K562 (cell line): ENCODE measurements around the gene SPAG9. TPM values are rescaled to one million over a fixed set of nuclear protein-coding genes. Genes with fewer than 3 reads are reported as not detected.

Source experiments
- ATAC-seq: fragments of 200-7000 bp; cut with Tn5 transposase; 3 replicates; pipeline ENCODE4 v1.9.1; 2020; ENCODE audit warnings: moderate library complexity
- BruUV-seq: library from RNA; stranded (reverse); fragments of 400-500 nt; replicated peaks from 2 replicates; lab custom pipeline; 2021; lab: Mats Ljungman, UMichigan
- CTCF ChIA-PET: fragments of 300-600 bp; formaldehyde crosslinking; extraction: SDS; loops from one replicate; lab custom pipeline; 2021; ENCODE audit warnings: low intra/inter-chr PET ratio; lab: Yijun Ruan, JAX
- POLR2A ChIA-PET: fragments of 300-600, 350-650 bp; sonication (Branson Sonifier 250); formaldehyde crosslinking; extraction: SDS; loops from one replicate; lab custom pipeline; 2021; ENCODE audit warnings: antibody characterized with exemption, inconsistent platforms; lab: Yijun Ruan, JAX
- DNase-seq, 4 experiments: peaks; one replicate each; pipeline versions ENCODE4 v3.0.0 to v3.0.0-alpha.2; 2011 to 2018; ENCODE audit warnings: low spot score in 3 of 4, mixed read lengths in 3 of 4; ENCODE audit errors: extremely low read depth in 1 of 4
- FAIRE-seq: peaks from 2 replicates; lab custom pipeline; 2011; peaks lifted over from hg19 to GRCh38; lab: Jason Lieb, UNC
- H2AFZ ChIP-seq: 2 replicates; pipeline ENCODE4 v1.6.0; 2011; ENCODE audit warnings: low read depth, low read length, control low read depth, inconsistent platforms
- H3K27ac ChIP-seq: fragments of 200-600 bp; 3 replicates; pipeline ENCODE4 v1.8.0; 2011; ENCODE audit warnings: low read depth, mild to moderate bottlenecking, control low read depth, inconsistent platforms, low read length, moderate library complexity, mixed read lengths; ENCODE audit errors: extremely low read depth
- H3K27me3 ChIP-seq, 2 experiments: fragments of 300-600 bp in 1 of 2; 2 replicates in 1 of 2; 3 replicates in 1 of 2; pipeline versions ENCODE4 v1.6.0 to v1.8.0; 2011; ENCODE audit warnings: inconsistent platforms in 2 of 2, low read length in 2 of 2, mild to moderate bottlenecking in 1 of 2, mixed read lengths in 1 of 2, moderate library complexity in 1 of 2; ENCODE audit not compliant: control insufficient read depth in 2 of 2, insufficient read depth in 2 of 2
- H3K36me3 ChIP-seq: fragments of 300-600 bp; 3 replicates; pipeline ENCODE4 v1.8.0; 2011; ENCODE audit warnings: mild to moderate bottlenecking, low read length, inconsistent platforms; ENCODE audit not compliant: control insufficient read depth, insufficient read depth
- H3K4me1 ChIP-seq, 2 experiments: fragments of 200-600 bp in 1 of 2; replicated peaks in 1 of 2; 2 replicates in 1 of 2; 3 replicates in 1 of 2; pipeline versions ENCODE4 v1.5.1 to v1.8.0; 2011; ENCODE audit warnings: inconsistent platforms in 2 of 2, low read length in 2 of 2, mild to moderate bottlenecking in 1 of 2, mixed read lengths in 1 of 2, moderate library complexity in 1 of 2; ENCODE audit not compliant: control insufficient read depth in 2 of 2, insufficient read depth in 2 of 2
- H3K4me2 ChIP-seq: 2 replicates; pipeline ENCODE4 v1.6.1; 2011; ENCODE audit warnings: low read length, control low read depth, inconsistent platforms, mixed read lengths; ENCODE audit not compliant: insufficient read depth
- H3K4me3 ChIP-seq: fragments of 200-600 bp; sonication (generic), shearing (Covaris generic); 2 replicates; pipeline ENCODE4 v1.5.1; 2016; ENCODE audit warnings: control low read depth, inconsistent platforms
- H3K79me2 ChIP-seq: fragments of 200-600 bp; 3 replicates; pipeline ENCODE4 v1.8.0; 2011; ENCODE audit warnings: low read length, inconsistent platforms; ENCODE audit not compliant: control insufficient read depth, insufficient read depth
- H3K9ac ChIP-seq, 2 experiments: 2 replicates each; pipeline versions ENCODE4 v1.6.0 to v1.6.1; 2011; ENCODE audit warnings: low read depth in 2 of 2, low read length in 2 of 2, control low read depth in 1 of 2, inconsistent platforms in 1 of 2, mild to moderate bottlenecking in 1 of 2, mixed read lengths in 1 of 2; ENCODE audit not compliant: insufficient read depth in 1 of 2
- H3K9me1 ChIP-seq: one replicate; pipeline ENCODE4 v1.6.0; 2011; ENCODE audit warnings: inconsistent platforms, mild to moderate bottlenecking, low read length, moderate library complexity; ENCODE audit not compliant: control insufficient read depth, insufficient read depth
- H3K9me3 ChIP-seq: replicated peaks from 2 replicates; pipeline ENCODE4 v1.5.1; 2011; ENCODE audit warnings: low read depth, low read length, inconsistent platforms; ENCODE audit not compliant: control insufficient read depth, insufficient read depth
- H4K20me1 ChIP-seq: replicated peaks from 2 replicates; pipeline ENCODE4 v1.6.1; 2011; ENCODE audit warnings: low read length, inconsistent platforms, mixed read lengths; ENCODE audit not compliant: control insufficient read depth, insufficient read depth
- BHLHE40 ChIP-seq: IDR thresholded peaks from 2 replicates; pipeline ENCODE4 v1.6.1; 2011; ENCODE audit warnings: low read length, improper control_type of control experiment
- CREM ChIP-seq: IDR thresholded peaks from 2 replicates; pipeline ENCODE4 v1.6.1; 2014; ENCODE audit warnings: antibody characterized with exemption, low read depth
- HLTF ChIP-seq: fragments of 450-650 bp; IDR thresholded peaks from 2 replicates; pipeline ENCODE4 v1.6.1; 2016
- KAT8 ChIP-seq: fragments of 450-650 bp; IDR thresholded peaks from 2 replicates; pipeline ENCODE4 v1.6.1; 2016; ENCODE audit warnings: low read depth, mild to moderate bottlenecking
- KDM5B ChIP-seq: fragments of 200-600 bp; sonication (generic); IDR thresholded peaks from 2 replicates; pipeline ENCODE4 v1.6.1; 2012; ENCODE audit warnings: low read depth, mild to moderate bottlenecking, moderate library complexity, low read length, control low read depth, inconsistent platforms; ENCODE audit not compliant: insufficient replicate concordance
- NCOR1 ChIP-seq: fragments of 450-650 bp; IDR thresholded peaks from 2 replicates; pipeline ENCODE4 v1.6.1; 2016; ENCODE audit warnings: mild to moderate bottlenecking, moderate library complexity
- NFE2 ChIP-seq: IDR thresholded peaks from 2 replicates; pipeline ENCODE4 v1.6.1; 2014; ENCODE audit warnings: antibody characterized with exemption, low read depth
- NR4A1 ChIP-seq, 2 experiments: fragments of 250-450 bp in 1 of 2; fragments of 450-650 bp in 1 of 2; sonication (Bioruptor Pico) in 1 of 2; IDR thresholded peaks; 2 replicates each; pipeline versions ENCODE4 v1.4.0 to v1.6.1; 2016 to 2020; ENCODE audit warnings: mild to moderate bottlenecking in 2 of 2, missing compliant biosample characterization in 1 of 2, missing genetic modification characterization in 1 of 2, moderate library complexity in 1 of 2
- PHF8 ChIP-seq: fragments of 200-600 bp; sonication (generic); IDR thresholded peaks from 2 replicates; pipeline ENCODE4 v1.6.1; 2012; ENCODE audit warnings: mixed run types, mild to moderate bottlenecking, inconsistent platforms, low read length, moderate library complexity, borderline replicate concordance
- SAP30 ChIP-seq: fragments of 200-600 bp; sonication (generic); IDR thresholded peaks from 2 replicates; pipeline ENCODE4 v1.6.1; 2012; ENCODE audit warnings: borderline replicate concordance, low read depth, mild to moderate bottlenecking, moderate library complexity, low read length, control low read depth, inconsistent platforms; ENCODE audit not compliant: insufficient read depth, poor library complexity, severe bottlenecking
- SNIP1 ChIP-seq: fragments of 450-650 bp; IDR thresholded peaks from 2 replicates; pipeline ENCODE4 v1.7.1; 2017; ENCODE audit warnings: low read depth, mild to moderate bottlenecking
- TRIM28 ChIP-seq: fragments of 450-650 bp; IDR thresholded peaks from 2 replicates; pipeline ENCODE4 v1.6.1; 2017
- ZNF121 ChIP-seq: sonication (generic); formaldehyde crosslinking; conservative IDR thresholded peaks from 2 replicates; pipeline ENCODE4 v1.8.0; 2022; ENCODE audit warnings: missing genetic modification reagents
- ZNF507 ChIP-seq: conservative IDR thresholded peaks from 2 replicates; pipeline ENCODE4 v1.6.1; 2017; ENCODE audit warnings: missing genetic modification characterization, missing compliant biosample characterization
- ZZZ3 ChIP-seq: fragments of 450-650 bp; IDR thresholded peaks from 2 replicates; pipeline ENCODE4 v1.6.1; 2016; ENCODE audit warnings: antibody characterized with exemption, mild to moderate bottlenecking, moderate library complexity
- WGBS: fragments of 100-300 bp; shearing (Covaris generic); methylation state at CpG from one replicate; pipeline ENCODE4 v1.1.6; 2016; ENCODE audit warnings: low coverage, mixed read lengths; ENCODE audit not compliant: insufficient coverage; ENCODE audit errors: missing lambda C conversion rate; 5-methylcytosine and 5-hydroxymethylcytosine counted together
- in situ Hi-C: fragments of 300-500 bp; cut with MboI; formaldehyde crosslinking; loops from 4 replicates; pipeline ENCODE4 v1.15.0; 2018; ENCODE audit warnings: inconsistent platforms, mixed read lengths
- intact Hi-C: fragments of 100-400 bp; cut with micrococcal nuclease; formaldehyde crosslinking; loops from 2 replicates; pipeline ENCODE4 v1.14.2; 2022
- polyA plus RNA-seq, 8 experiments: library from polyadenylated mRNA; depleted of rRNA in 4 of 8; stranded (reverse) in 5 of 8; unstranded in 3 of 8; fragments of >200 nt; fragmentation: Nextera tagmentation in 2 of 8; fragmentation: Illumina TruSeq in 1 of 8; extraction: Ambion mirVana in 2 of 8; extraction: Trizol in 1 of 8; gene quantifications; 2 replicates each; pipeline versions ENCODE4 v1.2.1 to v1.2.3, GENCODE V29; 2011 to 2014; ENCODE audit warnings: inconsistent platforms in 1 of 8, missing spikeins in 1 of 8
- total RNA-seq, 7 experiments: library from RNA; depleted of rRNA in 6 of 7; stranded (reverse); fragments of >200 nt in 6 of 7; fragmentation: Illumina TruSeq in 2 of 7; extraction: Trizol in 2 of 7; gene quantifications; 2 replicates each; pipeline versions ENCODE4 v1.2.1 to v1.2.3, GENCODE V29; 2011 to 2021; ENCODE audit warnings: low replicate concordance in 1 of 7
- TF ChIP-seq, protein P1 (sequence below): fragments of 250-450 bp; sonication (Bioruptor Pico); IDR thresholded peaks from 2 replicates; pipeline ENCODE4 v1.8.0; 2021; ENCODE audit warnings: borderline replicate concordance, mild to moderate bottlenecking, moderate library complexity; ENCODE audit not compliant: poor library complexity, severe bottlenecking
- TF ChIP-seq, protein P2 (sequence below), 2 experiments: fragments of 450-650 bp in 1 of 2; sonication (generic) in 1 of 2; formaldehyde crosslinking; conservative IDR thresholded peaks; 2 replicates each; pipeline versions ENCODE4 v1.4.0 to v1.8.1; 2020 to 2022; ENCODE audit warnings: mild to moderate bottlenecking in 1 of 2, missing genetic modification reagents in 1 of 2
- TF ChIP-seq, protein P3 (sequence below): sonication (generic); formaldehyde crosslinking; IDR thresholded peaks from 2 replicates; pipeline ENCODE4 v1.8.0; 2022; ENCODE audit warnings: mild to moderate bottlenecking, missing genetic modification reagents

Gene SPAG9
- total and polyA plus RNA-seq, 9 of the 15 experiments (the other 6 are each of a cell fraction or from before 2014, with no cell fraction given) = 12.2 to 99.2 (median 58.2) TPM

DNA sequence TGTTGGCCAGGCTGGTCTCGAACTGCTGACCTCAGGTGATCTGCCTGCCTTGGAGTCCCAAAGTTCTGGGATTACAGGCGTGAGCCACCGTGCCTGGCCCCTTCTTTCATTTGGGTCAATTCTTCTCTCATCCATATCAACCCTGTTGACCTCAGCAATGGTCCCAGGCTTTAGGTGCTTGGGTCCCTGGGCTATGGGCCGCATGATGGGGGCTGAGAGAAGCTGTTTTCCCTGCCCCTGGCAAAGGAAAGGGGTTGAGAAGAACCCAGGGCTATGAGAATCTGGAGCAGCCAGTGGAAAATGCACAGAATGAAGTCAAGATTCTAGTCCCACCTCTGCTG is 164.3 kb downstream of the SPAG9 start:
- H3K9me3 ChIP-seq = no peaks in the 10 kb centered on the region
- intact Hi-C loops (no loop called here), in situ Hi-C loops (loop anchor here (5.0 to 10.0 kb wide), 2 partner anchors 174 to 412 kb away; partner anchors contain the start of gene SPATA20)
- 44% methylated on average over 3 of the region's 4 CpGs for WGBS
- TF ChIP-seq, protein P1, sequence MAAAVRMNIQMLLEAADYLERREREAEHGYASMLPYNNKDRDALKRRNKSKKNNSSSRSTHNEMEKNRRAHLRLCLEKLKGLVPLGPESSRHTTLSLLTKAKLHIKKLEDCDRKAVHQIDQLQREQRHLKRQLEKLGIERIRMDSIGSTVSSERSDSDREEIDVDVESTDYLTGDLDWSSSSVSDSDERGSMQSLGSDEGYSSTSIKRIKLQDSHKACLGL (CRISPR knock-in tag) = no peak
- TF ChIP-seq NFE2 = no peak
- TF ChIP-seq SNIP1 = no peak
- no peak for TF ChIP-seq KDM5B
- no peak for TF ChIP-seq TRIM28
- no peak for TF ChIP-seq SAP30
- TF ChIP-seq BHLHE40 = no peak
- no peak for TF ChIP-seq KAT8
- TF ChIP-seq ZZZ3 = no peak
- TF ChIP-seq NR4A1 (CRISPR knock-in tag; IDR thresholded peaks at IDR 0.05) = no peak
- TF ChIP-seq NR4A1 (tag; IDR thresholded peaks at IDR 0.05) = no peak
- no peak for TF ChIP-seq HLTF
- no peak for TF ChIP-seq ZNF121
- TF ChIP-seq, protein P2, sequence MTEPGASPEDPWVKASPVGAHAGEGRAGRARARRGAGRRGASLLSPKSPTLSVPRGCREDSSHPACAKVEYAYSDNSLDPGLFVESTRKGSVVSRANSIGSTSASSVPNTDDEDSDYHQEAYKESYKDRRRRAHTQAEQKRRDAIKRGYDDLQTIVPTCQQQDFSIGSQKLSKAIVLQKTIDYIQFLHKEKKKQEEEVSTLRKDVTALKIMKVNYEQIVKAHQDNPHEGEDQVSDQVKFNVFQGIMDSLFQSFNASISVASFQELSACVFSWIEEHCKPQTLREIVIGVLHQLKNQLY (CRISPR knock-in tag; conservative IDR thresholded peaks at IDR 0.05) = no peak
- TF ChIP-seq CREM = no peak
- no peak for TF ChIP-seq ZNF507
- TF ChIP-seq NCOR1 = no peak
- TF ChIP-seq PHF8 = no peak
- TF ChIP-seq, protein P3, sequence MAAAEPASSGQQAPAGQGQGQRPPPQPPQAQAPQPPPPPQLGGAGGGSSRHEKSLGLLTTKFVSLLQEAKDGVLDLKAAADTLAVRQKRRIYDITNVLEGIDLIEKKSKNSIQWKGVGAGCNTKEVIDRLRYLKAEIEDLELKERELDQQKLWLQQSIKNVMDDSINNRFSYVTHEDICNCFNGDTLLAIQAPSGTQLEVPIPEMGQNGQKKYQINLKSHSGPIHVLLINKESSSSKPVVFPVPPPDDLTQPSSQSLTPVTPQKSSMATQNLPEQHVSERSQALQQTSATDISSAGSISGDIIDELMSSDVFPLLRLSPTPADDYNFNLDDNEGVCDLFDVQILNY (CRISPR knock-in tag) = no peak
- H3K4me3 ChIP-seq = no peak overlapping the region
- FAIRE-seq (no peak), ATAC-seq (no peak), DNase-seq (no peak)
- H3K36me3 ChIP-seq = no peaks in the 10 kb centered on the region; the same call in 2 of the 3 replicates
- POLR2A ChIA-PET = interaction anchor here (0.6 to 13.9 kb wide), 6 partner anchors 21 to 199 kb away, joined by 3 to 207 read pairs (median 4); partner anchors contain the start of genes NME1 and TOB1
- no peak overlapping the region for H2AFZ ChIP-seq
- no peak overlapping the region for H3K4me2 ChIP-seq
- no peak overlapping the region for H3K27ac ChIP-seq
- no peaks in the 10 kb centered on the region for H3K27me3 ChIP-seq
- peaks cover 0 to 17% of the 10 kb centered on the region in 2 experiments; a peak in 3 of 5 replicates for H3K4me1 ChIP-seq
- CTCF ChIA-PET = interaction anchor here (2.0 to 3.0 kb wide), 4 partner anchors 90 to 173 kb away, joined by 5 to 26 read pairs (median 12); partner anchors contain the start of gene TOB1
- no peaks in the 10 kb centered on the region for H3K79me2 ChIP-seq
- no peaks in the 10 kb centered on the region for H3K9me1 ChIP-seq
- H3K9ac ChIP-seq = no peak overlapping the region
- no TSS peak for BruUV-seq
- H4K20me1 ChIP-seq = no peaks in the 10 kb centered on the region
